C4-2B (cell line): ENCODE results near the gene PRKAG2.

Experiments
- ZFX ChIP-seq: fragments of 450-650 bp; IDR thresholded peaks from 2 replicates; pipeline ENCODE4 v1.6.1; 2017
- TF ChIP-seq, protein P1 (sequence below): fragments of 450-650 bp; conservative IDR thresholded peaks from 2 replicates; pipeline ENCODE4 v1.5.1; 2017; ENCODE audit warnings: mild to moderate bottlenecking

- TF ChIP-seq, protein P1, sequence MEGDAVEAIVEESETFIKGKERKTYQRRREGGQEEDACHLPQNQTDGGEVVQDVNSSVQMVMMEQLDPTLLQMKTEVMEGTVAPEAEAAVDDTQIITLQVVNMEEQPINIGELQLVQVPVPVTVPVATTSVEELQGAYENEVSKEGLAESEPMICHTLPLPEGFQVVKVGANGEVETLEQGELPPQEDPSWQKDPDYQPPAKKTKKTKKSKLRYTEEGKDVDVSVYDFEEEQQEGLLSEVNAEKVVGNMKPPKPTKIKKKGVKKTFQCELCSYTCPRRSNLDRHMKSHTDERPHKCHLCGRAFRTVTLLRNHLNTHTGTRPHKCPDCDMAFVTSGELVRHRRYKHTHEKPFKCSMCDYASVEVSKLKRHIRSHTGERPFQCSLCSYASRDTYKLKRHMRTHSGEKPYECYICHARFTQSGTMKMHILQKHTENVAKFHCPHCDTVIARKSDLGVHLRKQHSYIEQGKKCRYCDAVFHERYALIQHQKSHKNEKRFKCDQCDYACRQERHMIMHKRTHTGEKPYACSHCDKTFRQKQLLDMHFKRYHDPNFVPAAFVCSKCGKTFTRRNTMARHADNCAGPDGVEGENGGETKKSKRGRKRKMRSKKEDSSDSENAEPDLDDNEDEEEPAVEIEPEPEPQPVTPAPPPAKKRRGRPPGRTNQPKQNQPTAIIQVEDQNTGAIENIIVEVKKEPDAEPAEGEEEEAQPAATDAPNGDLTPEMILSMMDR: no peak
- no peak for TF ChIP-seq ZFX
These were observed 204.2 kb downstream of the PRKAG2 start for GRCh38 chr7:151672716-151673115.
